H1 (cell line): ENCODE data around the gene FKBP6. TPM values are rescaled to one million over a fixed set of nuclear protein-coding genes. Genes with fewer than 3 reads are reported as not detected.

Source experiments
- ASH2L ChIP-seq: fragments of 200-600, 300-600 bp; sonication (generic); IDR thresholded peaks from one replicate; pipeline ENCODE4 v1.7.1; 2017; ENCODE audit warnings: low read length
- ATF3 ChIP-seq: IDR thresholded peaks from 2 replicates; pipeline ENCODE4 v1.6.1; 2011; ENCODE audit warnings: low read depth, mild to moderate bottlenecking, low read length; ENCODE audit not compliant: insufficient read depth
- BACH1 ChIP-seq: IDR thresholded peaks from 2 replicates; pipeline ENCODE4 v1.6.1; 2012; ENCODE audit warnings: low read length, improper control_type of control experiment
- BCL11A ChIP-seq, 2 experiments: IDR thresholded peaks; one replicate each; pipeline ENCODE4 v1.6.1; 2011; ENCODE audit warnings: low read depth in 2 of 2, low read length in 2 of 2, mild to moderate bottlenecking in 2 of 2
- BRCA1 ChIP-seq: IDR thresholded peaks from 2 replicates; pipeline ENCODE4 v1.6.1; 2012; ENCODE audit warnings: low read depth, low read length, improper control_type of control experiment
- CHD2 ChIP-seq: IDR thresholded peaks from 2 replicates; pipeline ENCODE4 v1.6.1; 2012; ENCODE audit warnings: low read length, improper control_type of control experiment
- EGR1 ChIP-seq: IDR thresholded peaks from 2 replicates; pipeline ENCODE4 v1.6.1; 2011; ENCODE audit warnings: low read depth, low read length, borderline replicate concordance
- EZH2 ChIP-seq: fragments of 200-600 bp; sonication (generic); IDR thresholded peaks from 2 replicates; pipeline ENCODE4 v1.7.1; 2012; ENCODE audit warnings: low read depth, mild to moderate bottlenecking, moderate library complexity, low read length, inconsistent platforms; ENCODE audit not compliant: severe bottlenecking
- GABPA ChIP-seq: IDR thresholded peaks from 2 replicates; pipeline ENCODE4 v1.6.1; 2011; ENCODE audit warnings: mild to moderate bottlenecking, low read length, moderate library complexity, borderline replicate concordance; ENCODE audit not compliant: insufficient read depth
- GTF2F1 ChIP-seq: IDR thresholded peaks from 2 replicates; pipeline ENCODE4 v1.6.1; 2012; ENCODE audit warnings: low read depth, low read length, improper control_type of control experiment, borderline replicate concordance
- RAD21 ChIP-seq, 2 experiments: IDR thresholded peaks in 1 of 2; conservative IDR thresholded peaks in 1 of 2; 2 replicates each; pipeline ENCODE4 v1.6.1; 2011; ENCODE audit warnings: low read depth in 2 of 2, low read length in 2 of 2, improper control_type of control experiment in 1 of 2, inconsistent platforms in 1 of 2, mild to moderate bottlenecking in 1 of 2, moderate library complexity in 1 of 2
- RFX5 ChIP-seq: IDR thresholded peaks from 2 replicates; pipeline ENCODE4 v1.6.1; 2011; ENCODE audit warnings: low read depth, low read length, improper control_type of control experiment, borderline replicate concordance
- RXRA ChIP-seq: IDR thresholded peaks from 2 replicates; pipeline ENCODE4 v1.6.1; 2011; ENCODE audit warnings: low read depth, mild to moderate bottlenecking, low read length, moderate library complexity; ENCODE audit not compliant: insufficient read depth
- SAP30 ChIP-seq: fragments of 300-600 bp; sonication (generic); IDR thresholded peaks from 2 replicates; pipeline ENCODE4 v1.7.1; 2012; ENCODE audit warnings: low read length, moderate library complexity, mild to moderate bottlenecking, inconsistent platforms; ENCODE audit not compliant: insufficient read depth, insufficient replicate concordance
- SIRT6 ChIP-seq: IDR thresholded peaks from one replicate; pipeline ENCODE4 v1.7.1; 2012; ENCODE audit warnings: low read length, inconsistent platforms
- SP1 ChIP-seq: IDR thresholded peaks from 2 replicates; pipeline ENCODE4 v1.6.1; 2011; ENCODE audit warnings: low read depth, low read length
- SUZ12 ChIP-seq: fragments of 200-600 bp; sonication (generic); IDR thresholded peaks from 2 replicates; pipeline ENCODE4 v1.6.1; 2012; ENCODE audit warnings: mild to moderate bottlenecking, inconsistent platforms, low read length, moderate library complexity, mixed read lengths
- TAF1 ChIP-seq: IDR thresholded peaks from 2 replicates; pipeline ENCODE4 v1.6.1; 2011; ENCODE audit warnings: mild to moderate bottlenecking, low read depth, low read length
- TBP ChIP-seq: IDR thresholded peaks from 2 replicates; pipeline ENCODE4 v1.6.1; 2011; ENCODE audit warnings: low read depth, low read length, improper control_type of control experiment
- TCF12 ChIP-seq: IDR thresholded peaks from 2 replicates; pipeline ENCODE4 v1.6.1; 2011; ENCODE audit warnings: low read depth, mild to moderate bottlenecking, low read length
- TEAD4 ChIP-seq: IDR thresholded peaks from 2 replicates; pipeline ENCODE4 v1.6.1; 2012; ENCODE audit warnings: low read depth, low read length, inconsistent platforms, mixed read lengths
- USF2 ChIP-seq: IDR thresholded peaks from 2 replicates; pipeline ENCODE4 v1.6.1; 2011; ENCODE audit warnings: low read length, improper control_type of control experiment
- YY1 ChIP-seq: IDR thresholded peaks from 2 replicates; pipeline ENCODE4 v1.6.1; 2011; ENCODE audit warnings: low read depth, mild to moderate bottlenecking, low read length
- ZNF274 ChIP-seq: IDR thresholded peaks from 2 replicates; pipeline ENCODE4 v1.7.0; 2012; ENCODE audit warnings: low read length, borderline replicate concordance; ENCODE audit errors: extremely low read depth
- polyA plus RNA-seq, 7 experiments: library from polyadenylated mRNA; depleted of rRNA in 3 of 7; stranded (reverse) in 5 of 7; unstranded in 2 of 7; fragments of >200 nt in 5 of 7; fragments of 200-250 nt in 2 of 7; gene quantifications; 1 replicate in 5 of 7; 2 replicates in 1 of 7; 4 replicates in 1 of 7; pipeline versions ENCODE4 v1.2.1 to v1.2.3, GENCODE V29; 2011 to 2013; ENCODE audit warnings: missing spikeins in 2 of 7, mixed read lengths in 2 of 7
- total RNA-seq: library from RNA; stranded (reverse); fragmentation: NEBNext Ultra II Directional; extraction: Animal tissue kit (Norgen Biotek cat#: 25700); gene quantifications from 2 replicates; pipeline ENCODE4 v1.2.1, GENCODE V29; 2021

The FKBP6 gene
- total and polyA plus RNA-seq, 2 of the 8 experiments (the other 6 are each of a cell fraction or from before 2014, with no cell fraction given): 0.14 to 0.19 TPM

GRCh38 chr7:73308665-73309214, 19.2 kb upstream of the FKBP6 start, which contains the start of gene NSUN5 (continued):
- no peak for TF ChIP-seq BCL11A (IDR thresholded peaks at IDR 0.05; ENCODE audit: low read depth in 2 of 2, low read length in 2 of 2)
- no peak for TF ChIP-seq SAP30
- peak; percentile 63; the same call in 1 of the 2 replicates for TF ChIP-seq TAF1
- TF ChIP-seq CHD2: 0 out of 2 replicates have a peak, but pooled peaks have one; percentile 28
- TF ChIP-seq RAD21 (IDR thresholded peaks at IDR 0.05 in 1 of 2, conservative IDR thresholded peaks at IDR 0.05 in 1 of 2; ENCODE audit: low read depth in 2 of 2, low read length in 2 of 2): no peak
- TF ChIP-seq SP1: no peak
- TF ChIP-seq TCF12: peak; percentile 80
- no peak for TF ChIP-seq RXRA
- no peak for TF ChIP-seq BACH1
- TF ChIP-seq BRCA1: no peak
- peak; percentile 65; the same call in 1 of the 2 replicates for TF ChIP-seq TBP
- TF ChIP-seq EZH2: no peak
- TF ChIP-seq EGR1: peak; percentile 80; the same call in 1 of the 2 replicates
- TF ChIP-seq USF2: no peak; the same call in 1 of the 2 replicates
- no peak for TF ChIP-seq ATF3
- TF ChIP-seq ZNF274: no peak
- peak; percentile 82 for TF ChIP-seq GTF2F1
- peak; percentile 92 for TF ChIP-seq GABPA
- TF ChIP-seq ASH2L: peak; percentile 47
- 0 out of 2 replicates have a peak, but pooled peaks have one; percentile 36 for TF ChIP-seq YY1
- TF ChIP-seq TEAD4: no peak
- TF ChIP-seq SIRT6: no peak
- TF ChIP-seq RFX5: no peak
- TF ChIP-seq SUZ12: no peak
